ENCODE data around the gene CACNA1C. TPM values are rescaled to one million over a fixed set of nuclear protein-coding genes. Genes with fewer than 3 reads are reported as not detected.

The CACNA1C gene
- total RNA-seq, 1 experiment from 2014 or later: 1.1 TPM

DNA sequence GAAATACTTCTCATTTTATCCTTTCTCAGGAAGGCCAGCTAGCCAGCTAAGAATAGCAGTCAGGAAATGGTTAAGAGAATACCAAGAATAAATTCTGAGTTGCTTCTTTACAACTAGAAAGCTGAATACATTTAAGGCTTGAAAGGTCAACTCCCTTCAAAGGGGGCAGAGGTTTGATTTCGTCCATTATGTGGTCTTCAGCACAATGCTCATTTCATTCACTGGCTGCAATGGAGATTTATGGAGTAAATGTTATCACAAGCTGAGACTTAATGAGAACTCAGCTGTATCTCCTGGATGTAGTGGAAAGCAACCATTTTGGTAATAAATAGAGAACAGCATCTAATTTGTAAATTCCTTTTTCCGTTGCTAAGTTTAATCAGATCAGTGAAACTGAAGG, 477.0 kb downstream of the CACNA1C start:
- no peaks in the 10 kb centered on the region for H3K27me3 ChIP-seq (ENCODE audit: insufficient read depth, low read length)
- H3K27me3 Mint-ChIP-seq (ENCODE audit: low read depth): peaks cover 17% of the 10 kb centered on the region
- no peak for DNase-seq
- H3K18ac ChIP-seq (ENCODE audit: insufficient read length, low read depth, low read length): no peak overlapping the region
- H3K9me3 ChIP-seq (ENCODE audit: control insufficient read depth, low read depth, low read length): no peaks in the 10 kb centered on the region
- no peak overlapping the region for H2AK5ac ChIP-seq (ENCODE audit: insufficient read length, low read length)
- no peaks in the 10 kb centered on the region for H3K23me2 ChIP-seq (ENCODE audit: insufficient read length, low read depth, low read length, poor library complexity, severe bottlenecking)
- H3K9me3 Mint-ChIP-seq: no peaks in the 10 kb centered on the region
- no peak overlapping the region for H3K4me3 Mint-ChIP-seq
- no peak overlapping the region for H3K9ac ChIP-seq (ENCODE audit: extremely low read depth, insufficient read length, low read length)
- no peak overlapping the region for H2BK15ac ChIP-seq (ENCODE audit: low read depth, low read length)
- WGBS (ENCODE audit: extremely low coverage, insufficient read length, low lambda C conversion rate): no CpG with 5 or more reads among the region's 2 CpGs
- no peak overlapping the region for H3K4ac ChIP-seq (ENCODE audit: low read depth, low read length)
- H4K91ac ChIP-seq (ENCODE audit: insufficient read length, low read depth, low read length): no peak overlapping the region
- H4K5ac ChIP-seq (ENCODE audit: insufficient read length, low read depth, low read length): no peak overlapping the region
- no peak overlapping the region for H3K56ac ChIP-seq (ENCODE audit: insufficient read length, low read depth, low read length)
- no peak overlapping the region for H4K8ac ChIP-seq (replicated peaks; ENCODE audit: insufficient read length, low read depth, low read length)
- H2BK120ac ChIP-seq (ENCODE audit: low read depth, low read length, poor library complexity, severe bottlenecking): no peak overlapping the region
- H4K20me1 ChIP-seq (ENCODE audit: control insufficient read depth, insufficient read depth, insufficient read length): no peaks in the 10 kb centered on the region
- no peaks in the 10 kb centered on the region for H3K79me2 ChIP-seq (ENCODE audit: insufficient read depth, low read length)
- no peak overlapping the region for H3K27ac Mint-ChIP-seq
- H3T11ph ChIP-seq (ENCODE audit: low read length): no peak overlapping the region
- H3K4me1 ChIP-seq (ENCODE audit: insufficient read depth, low read length): peaks cover 3% of the 10 kb centered on the region; the same call in 1 of the 2 replicates
- no peak overlapping the region for H2BK5ac ChIP-seq (ENCODE audit: insufficient read length, low read length)
- peaks cover 6 to 18% of the 10 kb centered on the region in 2 experiments; a peak in 3 of 4 replicates for H3K4me1 Mint-ChIP-seq
- H3K23ac ChIP-seq (ENCODE audit: insufficient read length, low read depth, low read length): no peak overlapping the region
- H3K27ac ChIP-seq (ENCODE audit: insufficient read length, low read depth, low read length): no peak overlapping the region
- no peak overlapping the region for H2BK12ac ChIP-seq (ENCODE audit: insufficient read length, low read depth, low read length)
- no peaks in the 10 kb centered on the region for H3K79me1 ChIP-seq (ENCODE audit: insufficient read depth, low read depth, low read length, poor library complexity, severe bottlenecking)
- H3K36me3 Mint-ChIP-seq (ENCODE audit: insufficient read depth in 1 of 3, low read depth in 3 of 3): no peaks in the 10 kb centered on the region
- H2AFZ ChIP-seq (ENCODE audit: low read length): no peak overlapping the region
- no peak overlapping the region for H3K14ac ChIP-seq (ENCODE audit: insufficient read depth, low read length)
- no peak overlapping the region for H2BK20ac ChIP-seq (ENCODE audit: low read depth, low read length, poor library complexity, severe bottlenecking)
- TF ChIP-seq, protein P1, sequence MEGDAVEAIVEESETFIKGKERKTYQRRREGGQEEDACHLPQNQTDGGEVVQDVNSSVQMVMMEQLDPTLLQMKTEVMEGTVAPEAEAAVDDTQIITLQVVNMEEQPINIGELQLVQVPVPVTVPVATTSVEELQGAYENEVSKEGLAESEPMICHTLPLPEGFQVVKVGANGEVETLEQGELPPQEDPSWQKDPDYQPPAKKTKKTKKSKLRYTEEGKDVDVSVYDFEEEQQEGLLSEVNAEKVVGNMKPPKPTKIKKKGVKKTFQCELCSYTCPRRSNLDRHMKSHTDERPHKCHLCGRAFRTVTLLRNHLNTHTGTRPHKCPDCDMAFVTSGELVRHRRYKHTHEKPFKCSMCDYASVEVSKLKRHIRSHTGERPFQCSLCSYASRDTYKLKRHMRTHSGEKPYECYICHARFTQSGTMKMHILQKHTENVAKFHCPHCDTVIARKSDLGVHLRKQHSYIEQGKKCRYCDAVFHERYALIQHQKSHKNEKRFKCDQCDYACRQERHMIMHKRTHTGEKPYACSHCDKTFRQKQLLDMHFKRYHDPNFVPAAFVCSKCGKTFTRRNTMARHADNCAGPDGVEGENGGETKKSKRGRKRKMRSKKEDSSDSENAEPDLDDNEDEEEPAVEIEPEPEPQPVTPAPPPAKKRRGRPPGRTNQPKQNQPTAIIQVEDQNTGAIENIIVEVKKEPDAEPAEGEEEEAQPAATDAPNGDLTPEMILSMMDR (conservative IDR thresholded peaks at IDR 0.05): no peak
- no peak overlapping the region for H3K4me2 ChIP-seq (ENCODE audit: insufficient read depth, insufficient read length, low read length)

All from H9 (cell line).